OCI-LY7 (cell line): Measurements from ENCODE around the gene SLC4A4.

Experiments
- EZH2phosphoT487 ChIP-seq: fragments of 200-600 bp; sonication (generic); IDR thresholded peaks from 2 replicates; pipeline ENCODE4 v1.6.1; 2018; ENCODE audit warnings: low read depth, borderline replicate concordance, mild to moderate bottlenecking, mixed run types, antibody characterized with exemption, low read length, moderate library complexity, mixed read lengths
- TF ChIP-seq, protein P1 (sequence below): fragments of 200-600 bp; sonication (generic); conservative IDR thresholded peaks from 2 replicates; pipeline ENCODE4 v1.5.1; 2014; ENCODE audit warnings: mild to moderate bottlenecking, antibody characterized with exemption, low read length, moderate library complexity, mixed read lengths

DNA sequence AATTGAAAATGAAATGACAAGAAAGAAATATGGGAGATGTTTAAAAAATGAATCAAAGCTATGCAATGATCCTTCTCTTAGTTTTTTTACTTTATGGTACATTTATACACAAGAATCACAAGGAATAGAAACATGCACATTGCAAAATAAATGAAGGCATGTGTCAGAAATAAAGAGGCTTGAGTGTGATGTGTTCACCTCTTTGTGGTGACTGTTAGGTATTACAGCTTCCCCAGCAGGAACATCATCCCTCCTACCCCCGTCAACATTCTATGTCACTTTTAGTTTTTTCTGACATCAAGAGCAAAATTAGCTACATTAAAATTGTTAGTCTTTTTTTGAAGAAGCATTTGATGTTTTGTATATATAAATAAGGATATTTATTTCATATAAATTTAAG, 214.8 kb downstream of the SLC4A4 start:
- TF ChIP-seq, protein P1, sequence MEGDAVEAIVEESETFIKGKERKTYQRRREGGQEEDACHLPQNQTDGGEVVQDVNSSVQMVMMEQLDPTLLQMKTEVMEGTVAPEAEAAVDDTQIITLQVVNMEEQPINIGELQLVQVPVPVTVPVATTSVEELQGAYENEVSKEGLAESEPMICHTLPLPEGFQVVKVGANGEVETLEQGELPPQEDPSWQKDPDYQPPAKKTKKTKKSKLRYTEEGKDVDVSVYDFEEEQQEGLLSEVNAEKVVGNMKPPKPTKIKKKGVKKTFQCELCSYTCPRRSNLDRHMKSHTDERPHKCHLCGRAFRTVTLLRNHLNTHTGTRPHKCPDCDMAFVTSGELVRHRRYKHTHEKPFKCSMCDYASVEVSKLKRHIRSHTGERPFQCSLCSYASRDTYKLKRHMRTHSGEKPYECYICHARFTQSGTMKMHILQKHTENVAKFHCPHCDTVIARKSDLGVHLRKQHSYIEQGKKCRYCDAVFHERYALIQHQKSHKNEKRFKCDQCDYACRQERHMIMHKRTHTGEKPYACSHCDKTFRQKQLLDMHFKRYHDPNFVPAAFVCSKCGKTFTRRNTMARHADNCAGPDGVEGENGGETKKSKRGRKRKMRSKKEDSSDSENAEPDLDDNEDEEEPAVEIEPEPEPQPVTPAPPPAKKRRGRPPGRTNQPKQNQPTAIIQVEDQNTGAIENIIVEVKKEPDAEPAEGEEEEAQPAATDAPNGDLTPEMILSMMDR: peak; percentile 55
- TF ChIP-seq EZH2phosphoT487: no peak
